ENCODE measurements around the gene FAM167B. TPM values are rescaled to one million over a fixed set of nuclear protein-coding genes. Genes with fewer than 3 reads are reported as not detected.

FAM167B gene
- total RNA-seq, result not detected in 2 replicates

DNA sequence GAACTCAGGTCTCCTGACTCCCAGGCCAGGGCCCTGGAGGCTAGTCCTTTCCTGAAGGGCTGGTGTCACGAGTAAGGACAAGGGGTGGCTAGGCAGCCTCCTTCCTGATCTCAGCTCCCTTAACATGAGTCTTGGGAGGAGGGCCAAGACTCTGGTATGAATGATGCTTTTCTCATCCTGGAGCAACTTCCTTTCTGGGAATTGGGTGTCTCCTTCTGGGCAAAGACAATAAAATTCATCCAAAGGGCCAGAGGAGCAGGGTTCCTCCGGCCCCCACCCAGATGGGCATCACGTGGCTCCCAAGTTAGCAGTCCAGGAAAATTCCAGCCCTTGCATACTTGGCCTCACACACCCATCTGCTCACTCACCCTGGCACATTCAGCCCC is at the start of gene FAM167B:
TSS of gene FAM167B (plus strand) at position 335 of the 386 bp plus-strand sequence. CDS start 200 bp downstream, outside the sequence.

DNA sequence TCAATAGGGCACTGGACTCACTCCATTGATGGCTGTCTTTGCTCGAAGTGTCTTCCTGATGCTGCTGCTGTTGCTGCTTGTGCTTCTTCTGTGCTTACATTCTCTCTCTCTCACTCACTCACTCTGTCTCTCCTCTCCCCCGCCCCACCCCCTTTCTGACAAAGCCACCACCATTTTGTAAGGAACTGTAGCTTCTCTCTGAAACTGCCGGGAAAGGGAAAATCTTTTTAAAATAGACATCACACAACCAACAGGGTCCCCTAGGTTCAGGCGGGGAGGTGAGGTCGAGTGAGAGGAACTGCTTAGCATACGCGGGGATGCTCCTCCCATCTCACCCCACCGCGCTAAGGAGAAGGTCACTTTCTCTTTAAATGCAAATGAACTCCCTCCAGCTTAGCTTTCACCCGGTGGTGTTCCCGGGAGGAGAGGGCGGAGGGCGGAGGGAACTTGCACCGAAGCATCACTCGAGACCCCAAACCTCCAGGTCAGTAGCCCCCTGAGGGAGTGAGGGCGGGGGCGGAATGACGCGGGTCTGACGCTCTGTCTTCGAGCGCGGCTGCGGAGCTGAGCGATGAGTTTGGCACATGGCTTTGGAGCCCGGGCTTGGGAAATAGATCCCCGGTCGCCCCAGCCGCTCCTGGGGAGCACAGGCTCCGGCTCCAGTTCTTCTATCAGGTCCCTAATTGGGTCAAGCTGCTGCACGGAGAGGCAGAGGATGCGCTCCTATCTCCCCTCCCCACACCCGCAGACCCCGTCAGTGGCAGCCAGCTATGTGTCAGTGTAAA is 46.6 kb upstream of the FAM167B start, which contains the start of gene CCDC28B:
TSS of gene CCDC28B (plus strand) at position 370 of the 785 bp plus-strand sequence. CDS start 1,341 bp downstream, outside the sequence.

DNA sequence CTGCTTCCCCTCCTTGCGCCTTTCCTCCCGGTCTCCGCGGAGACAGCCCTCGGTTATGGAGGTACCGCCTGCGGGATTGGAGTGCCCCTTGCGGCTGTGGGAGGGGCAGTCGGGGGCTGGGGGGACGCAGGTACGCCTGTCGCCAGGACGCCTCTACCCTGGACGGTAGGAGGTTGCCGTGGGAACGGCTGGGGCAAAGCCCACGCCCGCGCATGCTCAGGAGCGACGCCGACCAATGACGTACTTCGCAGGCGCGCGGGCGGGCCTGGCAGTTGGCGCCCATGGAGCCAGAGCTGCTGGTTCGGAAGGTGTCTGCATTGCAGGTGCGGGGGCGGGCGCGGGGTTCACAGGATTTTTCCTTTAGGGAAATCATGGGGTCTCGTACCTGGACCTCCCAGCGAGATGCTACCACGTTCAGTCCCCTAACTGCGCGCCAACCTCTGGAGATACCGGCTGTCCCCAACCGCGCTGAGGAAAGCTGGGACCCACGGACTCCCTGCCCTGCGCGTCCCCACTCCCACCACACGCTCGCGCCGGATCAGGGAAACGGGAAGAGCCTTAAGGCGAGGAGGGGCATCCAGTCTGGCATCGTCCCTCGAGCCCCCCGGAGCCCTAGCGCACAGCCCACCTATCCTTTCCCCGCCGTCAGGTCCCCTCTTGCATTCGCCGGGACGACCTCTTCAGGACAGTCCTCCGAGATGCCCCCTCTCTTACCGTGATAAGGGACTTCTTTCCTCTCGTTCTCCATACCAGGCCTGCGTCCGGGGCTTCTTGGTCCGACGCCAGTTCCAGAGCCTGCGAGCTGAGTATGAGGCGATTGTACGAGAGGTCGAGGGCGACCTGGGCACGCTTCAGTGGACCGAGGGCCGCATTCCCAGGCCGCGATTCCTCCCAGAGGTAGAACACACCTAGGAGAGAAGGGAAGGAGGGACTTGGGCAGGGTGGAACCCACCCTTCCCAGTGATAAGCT is 41.3 kb upstream of the FAM167B start, which contains the start of gene IQCC:
TSS of gene IQCC (plus strand) at position 271 of the 970 bp plus-strand sequence. CDS start at position 282, 11 bp downstream.

DNA sequence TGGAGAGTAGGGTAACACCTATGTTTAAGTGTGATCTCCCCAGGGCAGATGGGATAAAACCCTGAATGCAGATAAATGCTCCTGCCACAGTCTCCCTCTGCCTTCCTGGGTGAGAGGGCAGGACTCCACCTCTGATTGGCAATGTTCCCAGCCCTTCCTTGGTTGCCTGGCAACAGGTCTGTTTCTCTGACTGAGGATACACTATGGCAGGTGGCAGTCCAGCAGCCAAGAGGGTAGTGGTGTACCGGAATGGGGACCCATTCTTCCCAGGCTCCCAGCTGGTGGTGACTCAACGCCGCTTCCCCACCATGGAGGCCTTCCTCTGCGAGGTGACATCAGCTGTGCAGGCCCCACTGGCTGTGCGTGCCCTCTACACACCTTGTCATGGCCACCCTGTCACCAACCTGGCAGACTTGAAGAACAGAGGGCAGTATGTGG is 38.1 kb upstream of the FAM167B start, which contains the start of gene DCDC2B:
TSS of gene DCDC2B (plus strand) at position 199 of the 438 bp plus-strand sequence. CDS start at position 204, 5 bp downstream.

DNA sequence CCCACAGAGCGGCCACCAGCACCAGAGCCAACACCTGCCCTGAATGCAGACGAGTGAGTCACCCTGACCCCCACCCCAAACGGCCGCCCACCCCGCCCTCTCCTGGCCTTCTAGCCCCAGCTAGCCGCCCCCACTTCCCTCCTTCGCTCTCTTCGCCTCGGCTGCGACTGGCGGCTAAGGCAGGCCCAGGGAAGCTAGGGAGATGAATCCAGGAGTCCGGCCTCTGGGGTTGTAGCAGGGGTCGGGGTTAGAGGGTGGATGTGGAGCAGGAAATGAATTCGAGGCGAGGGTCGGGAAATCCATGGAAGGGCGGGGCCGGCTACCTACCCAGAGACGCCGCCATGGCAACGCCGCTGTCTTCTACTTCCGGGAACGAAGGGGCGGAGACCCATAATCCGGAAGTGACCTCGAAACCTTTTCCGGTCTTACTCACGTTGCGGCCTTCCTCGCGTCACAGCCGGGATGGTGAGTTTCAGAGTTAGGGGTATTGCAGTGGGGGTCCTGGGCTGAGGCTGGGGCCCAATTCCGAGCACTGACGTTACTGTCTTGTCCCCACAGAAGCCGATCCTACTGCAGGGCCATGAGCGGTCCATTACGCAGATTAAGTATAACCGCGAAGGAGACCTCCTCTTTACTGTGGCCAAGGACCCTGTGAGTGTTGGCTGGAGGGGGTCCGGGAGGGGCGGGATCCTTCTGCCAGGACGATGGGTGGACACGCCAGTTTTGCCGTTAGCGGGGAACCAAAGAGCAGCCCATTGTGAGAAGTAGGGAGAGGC is 24.9 kb upstream of the FAM167B start, which contains the start of the genes EIF3I and TMEM234:
TSS of gene EIF3I (plus strand) at position 428 of the 776 bp plus-strand sequence. CDS start at position 463, 35 bp downstream.
TSS of gene TMEM234 (minus strand) at position 374 of the 776 bp plus-strand sequence. CDS start at position 343, 31 bp downstream.

DNA sequence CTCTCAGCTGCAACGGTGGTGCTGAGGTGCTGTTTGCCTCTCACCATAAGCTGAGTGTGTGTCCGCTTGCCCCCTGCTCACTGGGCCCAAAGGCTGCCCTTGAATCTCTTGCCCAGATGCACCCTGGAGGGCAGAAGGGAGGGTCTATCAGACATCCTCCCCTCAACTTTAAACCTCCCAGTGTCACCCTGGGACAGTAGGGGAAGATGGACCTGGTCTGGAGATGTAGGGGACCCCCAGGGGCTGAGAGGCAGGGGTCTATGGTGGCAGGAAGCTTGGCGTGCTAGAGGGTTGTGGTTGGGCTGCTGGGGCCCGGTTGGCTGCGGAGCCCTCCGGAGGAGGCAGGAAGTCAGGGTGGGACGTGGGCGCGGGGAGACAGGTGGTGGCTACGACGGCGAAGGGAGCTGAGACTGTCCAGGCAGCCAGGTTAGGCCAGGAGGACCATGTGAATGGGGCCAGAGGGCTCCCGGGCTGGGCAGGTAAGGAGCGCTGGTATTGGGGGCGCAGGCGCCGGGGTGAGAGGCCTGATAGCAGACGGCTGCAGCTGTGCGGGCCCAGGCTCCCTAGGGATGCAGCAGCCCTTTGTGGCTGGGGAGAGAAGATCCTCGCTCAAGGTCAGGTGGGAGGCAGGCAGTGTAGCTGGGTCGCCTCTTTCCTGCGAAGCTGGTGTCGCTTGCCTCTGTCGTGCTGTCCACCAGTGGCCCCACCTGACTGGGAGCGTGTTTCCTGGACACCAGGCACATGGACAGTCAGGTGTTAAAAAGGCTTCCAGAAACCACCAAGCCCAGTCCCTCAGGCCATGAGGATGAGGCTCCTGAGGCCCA is 4.1 kb downstream of the FAM167B start, which contains the start of gene LCK:
TSS of gene LCK (plus strand) at position 373 of the 824 bp plus-strand sequence. CDS start 23,065 bp downstream, outside the sequence.

DNA sequence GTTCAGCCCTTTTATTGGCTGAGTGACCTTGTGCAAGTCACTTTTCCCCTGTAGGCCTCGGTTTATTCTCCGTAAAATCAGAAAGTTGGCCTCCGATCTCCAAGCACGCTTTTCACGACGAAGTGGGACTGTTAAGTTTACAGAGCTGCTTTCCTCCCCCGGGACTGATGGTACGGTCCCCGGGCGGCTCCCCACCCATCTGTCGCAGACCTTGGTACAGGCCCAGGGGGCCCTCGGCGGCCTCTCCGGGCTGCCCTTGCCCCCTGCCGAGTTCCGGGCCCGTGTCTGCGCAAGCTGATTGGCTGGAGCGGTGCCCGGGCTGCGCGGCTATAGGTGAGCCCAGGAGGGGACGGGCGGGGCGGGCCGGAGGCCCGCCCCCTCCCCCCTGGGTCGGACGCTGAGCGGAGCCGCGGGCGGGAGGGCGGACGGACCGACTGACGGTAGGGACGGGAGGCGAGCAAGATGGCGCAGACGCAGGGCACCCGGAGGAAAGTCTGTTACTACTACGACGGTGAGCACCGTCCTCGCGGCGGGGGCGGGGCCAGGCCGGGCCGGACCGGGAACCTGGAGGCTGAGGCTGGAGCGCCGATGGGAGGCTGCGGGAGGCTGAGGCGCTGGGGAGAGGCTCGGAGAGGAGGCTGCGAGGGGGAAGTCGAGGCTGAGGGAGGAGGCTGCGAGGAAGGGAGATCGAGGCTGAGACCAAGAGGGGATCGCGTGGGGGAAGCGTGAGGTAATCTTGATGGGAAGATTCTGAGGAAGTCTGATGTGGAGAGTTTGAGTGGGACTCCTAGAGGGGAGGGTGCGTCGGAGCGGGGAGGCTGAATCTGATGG is 44.9 kb downstream of the FAM167B start, which contains the start of gene HDAC1:
TSS of gene HDAC1 (plus strand) at position 376 of the 831 bp plus-strand sequence. CDS start at position 463, 87 bp downstream.

Other genes starting within 250 kb of the FAM167B start
- 70.8 and 87.9 TPM in 2 replicates for gene KHDRBS1, start 233.4 kb upstream of the FAM167B start, total RNA-seq
- gene TMEM39B, start 174.3 kb upstream of the FAM167B start, total RNA-seq, result 5.2 and 6.1 TPM in 2 replicates
- gene KPNA6, start 139.2 kb upstream of the FAM167B start, total RNA-seq, result 37.1 and 43.7 TPM in 2 replicates
- gene TXLNA, start 67.5 kb upstream of the FAM167B start, total RNA-seq, result 44.2 and 46.2 TPM in 2 replicates
- 9.0 and 10.8 TPM in 2 replicates for gene CCDC28B, start 46.6 kb upstream of the FAM167B start, total RNA-seq
- gene IQCC, start 41.6 kb upstream of the FAM167B start, total RNA-seq, result 0.94 and 4.3 TPM in 2 replicates
- gene DCDC2B, start 38.1 kb upstream of the FAM167B start, total RNA-seq, result not detected in 2 replicates
- 7.2 and 13.5 TPM in 2 replicates for gene TMEM234, start 24.9 kb upstream of the FAM167B start, total RNA-seq
- gene EIF3I, start 24.8 kb upstream of the FAM167B start, total RNA-seq, result 421 and 448 TPM in 2 replicates
- gene LCK, start 4.0 kb downstream of the FAM167B start, total RNA-seq, result 0.84 and 0.86 TPM in 2 replicates
- gene HDAC1, start 44.9 kb downstream of the FAM167B start, total RNA-seq, result 70.8 and 91.0 TPM in 2 replicates
- gene MARCKSL1, start 89.0 kb downstream of the FAM167B start, total RNA-seq, result 11.9 and 18.0 TPM in 2 replicates
- gene FAM229A, start 115.3 kb downstream of the FAM167B start, total RNA-seq, result 1.2 and 1.5 TPM in 2 replicates
- gene TSSK3, start 115.3 kb downstream of the FAM167B start, total RNA-seq, result not detected in 2 replicates
- gene BSDC1, start 147.2 kb downstream of the FAM167B start, total RNA-seq, result 34.3 and 51.9 TPM in 2 replicates
- not detected in 2 replicates for gene ZBTB8B, start 217.8 kb downstream of the FAM167B start, total RNA-seq

Measured in hair follicular keratinocyte (primary cell).